Heart right ventricle (tissue), 16 donors: ENCODE measurements around the gene RAB14. TPM values are rescaled to one million over a fixed set of nuclear protein-coding genes. Genes with fewer than 3 reads are reported as not detected.

Experiments
- ATAC-seq, 8 donors: fragments of 200-7000 bp; cut with Tn5 transposase; one replicate each; pipeline ENCODE4 v1.9.1; 2020; ENCODE audit warnings: mild to moderate bottlenecking in 8 of 8, moderate library complexity in 8 of 8, moderate number of reproducible peaks in 1 of 8
- DNase-seq, 2 donors: peaks; one replicate each; pipeline ENCODE4 v3.0.0-alpha.2; 2020
- H3K27ac ChIP-seq, 10 donors: fragments of 200-600 bp; sonication (generic) in 2 of 10; one replicate each; pipeline versions ENCODE4 v1.5.0 to v1.8.0; 2020 to 2022; ENCODE audit warnings: mild to moderate bottlenecking in 3 of 10
- H3K27me3 ChIP-seq, 7 donors: fragments of 200-600 bp; one replicate each; pipeline ENCODE4 v1.8.0; 2021 to 2022; ENCODE audit warnings: mild to moderate bottlenecking in 2 of 7
- H3K36me3 ChIP-seq, 9 donors: fragments of 200-600 bp; sonication (generic) in 1 of 9; one replicate each; pipeline versions ENCODE4 v1.5.0 to v1.8.0; 2020 to 2022; ENCODE audit warnings: mild to moderate bottlenecking in 2 of 9
- H3K4me1 ChIP-seq, 9 donors: fragments of 200-600 bp; sonication (generic) in 1 of 9; one replicate each; pipeline versions ENCODE4 v1.5.0 to v1.8.0; 2020 to 2022; ENCODE audit warnings: mild to moderate bottlenecking in 4 of 9
- H3K4me3 ChIP-seq, 10 donors: fragments of 200-600 bp; sonication (generic) in 2 of 10; one replicate each; pipeline versions ENCODE4 v1.5.0 to v1.8.0; 2020 to 2022; ENCODE audit warnings: mild to moderate bottlenecking in 7 of 10, moderate library complexity in 2 of 10
- H3K9me3 ChIP-seq, 11 donors: fragments of 200-600 bp in 10 of 11; sonication (generic) in 2 of 11; one replicate each; pipeline versions ENCODE4 v1.5.0 to v1.8.0; 2013 to 2022; ENCODE audit warnings: mild to moderate bottlenecking in 2 of 11, control low read depth in 1 of 11, moderate library complexity in 1 of 11
- CTCF ChIP-seq, 9 donors: fragments of 200-600 bp; sonication (generic) in 2 of 9; IDR thresholded peaks; one replicate each; pipeline versions ENCODE4 v1.5.0 to v1.8.0; 2021 to 2022; ENCODE audit warnings: antibody characterized with exemption in 9 of 9, mild to moderate bottlenecking in 5 of 9, moderate library complexity in 1 of 9
- WGBS, 2 donors: extraction: QIAGEN DNeasy Blood & Tissue Kit; methylation state at CpG; one replicate each; pipeline ENCODE4 v1.1.7; 2013; ENCODE audit warnings: inconsistent platforms in 1 of 2; 5-methylcytosine and 5-hydroxymethylcytosine counted together
- intact Hi-C, 10 donors: fragments of 100-400 bp; cut with DNase I; formaldehyde crosslinking; loops; one replicate each; pipeline versions ENCODE4 v1.11.1 to v1.14.2; 2022
- polyA plus RNA-seq, 2 donors: library from polyadenylated mRNA; stranded (reverse); fragments of 200-250 nt; gene quantifications; one replicate each; pipeline ENCODE4 v1.2.3, GENCODE V29; 2013
- total RNA-seq, 10 donors: library from RNA; stranded (reverse); fragmentation: NEBNext Ultra II Directional in 3 of 10; extraction: Animal tissue kit (Norgen Biotek cat#: 25700) in 3 of 10; gene quantifications; one replicate each; pipeline versions ENCODE4 v1.2.1 to v1.2.4, GENCODE V29; 2021 to 2023
- donor health status: Arrhythmogenic right ventricular cardiomyopathy.
- donor health status: ischemic (EF 13 %, LVEDD 7.1; RV severe dilation, severe dysfunction).
- donor health status: healthy with polysubstance abuse.
- donor health status: DM: no; HTN: yes; CAD: no.
- donor health status: DM: no; HTN: no; CAD: no.
- donor health status: ischemic (EF 25% LVEDD 6.9; RV normal size, moderate dysfunction).
- donor health status: ischemic (EF 25% LVEDD 5.7; RV mildly dilated, moderate dysfunction).
- donor health status: healthy.
- donor health status: DM: yes; HTN: yes; CAD: no.
- donor health status: Ischemic cardiomyopathy.
- donor health status: ischemic (EF 35%, LVEDD 5.7; RV mildly dilated, moderate dysfunction).
- donor health status: nonischemic (EF 11% LVEDD 7.7; RV severe dilation, severe dysfunction).
- donor health status: DM: yes; HTN: yes; CAD: no.
- donor health status: PGD.
- donor health status: ischemic (EF 29% LVEDD 5.4; RV normal size, mild dysfunction).
- donor health status: nonischemic (EF 23%, LVEDD 6.1; RV moderate dilation, normal function).

RAB14 gene
- total and polyA plus RNA-seq, 12 donors = 17.6 to 60.7 (median 51.5) TPM

GRCh38 chr9:121226175-121226574, 24.5 kb upstream of the RAB14 start:
- no peak for ATAC-seq

GRCh38 chr9:121225240-121225639, 23.6 kb upstream of the RAB14 start:
- no peaks in the 10 kb centered on the region for H3K9me3 ChIP-seq
- no peak for DNase-seq
- TF ChIP-seq CTCF (IDR thresholded peaks at IDR 0.05) = no peak
- H3K27ac ChIP-seq = no peak overlapping the region
- no peak overlapping the region for H3K4me3 ChIP-seq
- ATAC-seq = no peak
- H3K27me3 ChIP-seq = no peaks in the 10 kb centered on the region
- WGBS, 2 donors = 55 to 66% methylated on average over 5 of the region's 5 CpGs
- peaks cover 0 to 23% (median 0%) of the 10 kb centered on the region in 9 donors for H3K4me1 ChIP-seq
- intact Hi-C loops = loop anchor here in 3 of 10 donors (5.0 to 10.0 kb wide), 3 partner anchors 37 to 50 kb away; partner anchors contain the start of gene GSN (in 1 of the 3)
- no peaks in the 10 kb centered on the region for H3K36me3 ChIP-seq

More at GRCh38 chr9:121226175-121226574, 24.5 kb upstream of the RAB14 start:
- Histone ChIP-seq H3K36me3 (no peaks in the 10 kb centered on the region), H3K4me1 (peaks cover 0 to 15% (median 0%) of the 10 kb centered on the region in 9 donors), H3K27me3 (no peaks in the 10 kb centered on the region), H3K9me3 (no peaks in the 10 kb centered on the region), H3K27ac (no peak overlapping the region), H3K4me3 (no peak overlapping the region)
- no peak for TF ChIP-seq CTCF (IDR thresholded peaks at IDR 0.05)
- DNase-seq = no peak
- intact Hi-C loops = loop anchor here in 3 of 10 donors (5.0 to 10.0 kb wide), 3 partner anchors 36 to 49 kb away; partner anchors contain the start of gene GSN (in 1 of the 3)
- WGBS, 2 donors = 78 to 87% methylated on average over 2 of the region's 2 CpGs

GRCh38 chr9:121222524-121223171, 21.0 kb upstream of the RAB14 start:
- no peaks in the 10 kb centered on the region for H3K27me3 ChIP-seq
- no peaks in the 10 kb centered on the region for H3K36me3 ChIP-seq
- TF ChIP-seq CTCF (IDR thresholded peaks at IDR 0.05) = peak; percentile 54 to 84 (median 74)
- peak in 5 of 8 donors; percentile 37 to 69 (median 44) for ATAC-seq
- 62 to 63% methylated on average over 12 of the region's 12 CpGs for WGBS, 2 donors
- DNase-seq = no peak
- intact Hi-C loops = loop anchor here in 5 of 10 donors (5.0 to 10.0 kb wide), 4 partner anchors 45 to 95 kb away; partner anchors contain the start of gene GSN (in 2 of the 5)
- H3K4me3 ChIP-seq = no peak overlapping the region
- H3K27ac ChIP-seq = no peak overlapping the region
- no peaks in the 10 kb centered on the region for H3K9me3 ChIP-seq
- H3K4me1 ChIP-seq = peaks cover 0 to 23% (median 0%) of the 10 kb centered on the region in 9 donors

GRCh38 chr9:121221664-121222055, 20.0 kb upstream of the RAB14 start:
- ATAC-seq = no peak
- Histone ChIP-seq H3K4me1 (peaks cover 0 to 23% (median 0%) of the 10 kb centered on the region in 9 donors), H3K27ac (no peak overlapping the region), H3K9me3 (no peaks in the 10 kb centered on the region), H3K27me3 (no peaks in the 10 kb centered on the region), H3K4me3 (no peak overlapping the region), H3K36me3 (no peaks in the 10 kb centered on the region)
- DNase-seq = no peak
- TF ChIP-seq CTCF (IDR thresholded peaks at IDR 0.05) = no peak
- intact Hi-C loops = loop anchor here in 5 of 10 donors (2.0 to 10.0 kb wide), 5 partner anchors 46 to 96 kb away; partner anchors contain the start of gene GSN (in 2 of the 5)
- 97 to 100% methylated on average over 2 of the region's 2 CpGs for WGBS, 2 donors
